Renal cortical epithelial cell (primary cell): ENCODE data around the gene ALDH4A1. TPM values are rescaled to one million over a fixed set of nuclear protein-coding genes. Genes with fewer than 3 reads are reported as not detected.
A peak's percentile ranks its signal among the peaks of the same experiment; 100 is the strongest.

ENCODE experiments used
- DNase-seq: peaks from one replicate; pipeline ENCODE4 v3.0.0-alpha.2; 2011; ENCODE audit warnings: low read depth
- total RNA-seq: library from RNA; depleted of rRNA; stranded (reverse); fragments of >200 nt; gene quantifications from 2 replicates; pipeline ENCODE4 v1.2.3, GENCODE V29; 2014

Gene ALDH4A1
- total RNA-seq, 1 donor from 2014 or later = 39.5 TPM

DNA sequence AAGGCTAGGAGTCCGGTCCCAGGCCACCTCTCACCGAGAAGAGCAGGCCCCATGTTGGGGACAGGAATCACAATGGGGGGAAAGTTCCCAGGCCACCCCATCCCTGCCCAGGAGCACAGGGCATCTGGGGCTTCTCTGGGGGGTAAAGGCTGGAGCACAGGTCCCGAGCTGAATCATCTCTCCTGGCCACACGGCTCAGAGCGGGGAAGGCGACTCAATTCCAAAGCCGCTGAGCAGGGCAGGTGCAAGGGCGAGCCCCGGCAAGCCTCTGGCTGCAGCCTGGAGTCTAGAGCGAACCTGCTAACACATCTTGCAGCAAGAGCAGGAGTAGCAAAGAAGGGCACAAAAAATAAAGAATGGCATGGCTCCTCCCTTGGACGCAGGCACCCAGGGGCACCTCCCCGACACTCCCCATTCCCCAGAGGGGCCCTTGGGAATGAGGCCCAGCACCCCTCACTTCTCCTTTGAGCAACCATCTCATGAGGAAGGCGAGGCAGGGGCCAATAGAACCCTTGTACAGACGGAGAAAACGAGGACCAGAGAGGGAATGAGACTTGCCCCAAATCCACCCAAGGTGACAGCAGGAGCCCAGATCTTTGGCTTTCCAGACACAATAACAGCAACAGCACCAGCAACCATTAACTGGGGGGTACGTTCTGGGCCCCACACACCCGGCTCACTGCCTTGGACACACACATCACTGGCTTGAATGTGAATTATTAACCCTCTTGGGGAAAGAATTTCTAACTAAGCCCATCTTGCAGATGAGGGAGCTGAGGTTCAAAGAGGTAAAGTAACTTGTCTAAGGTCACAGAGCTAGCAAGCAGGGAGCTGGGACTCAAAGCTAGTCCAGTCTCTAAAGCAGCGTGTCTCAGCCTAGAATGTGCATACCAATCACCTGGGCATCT is 20.7 kb upstream of the ALDH4A1 start:
- DNase-seq = peak; percentile 21

DNA sequence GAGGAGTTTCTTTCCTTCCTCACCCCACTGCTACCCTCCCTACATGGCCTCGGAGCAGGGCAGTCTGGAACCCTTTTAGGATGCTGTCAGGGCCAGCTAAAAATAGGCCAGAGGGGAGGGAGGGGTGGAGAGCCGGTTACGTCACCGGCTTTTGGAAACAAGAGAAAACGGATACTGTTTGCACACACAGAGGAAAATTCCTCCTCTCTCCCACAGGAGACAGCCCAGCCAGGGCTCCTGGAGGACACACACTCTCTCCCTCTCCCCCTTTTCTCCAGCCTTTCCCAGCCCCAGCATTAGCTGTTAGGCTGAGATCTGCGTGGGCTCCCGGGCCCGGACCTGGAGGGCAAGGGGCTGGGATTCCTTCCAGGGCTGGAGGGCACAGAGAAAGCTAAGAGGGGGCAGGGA is 20.0 kb upstream of the ALDH4A1 start:
- no peak for DNase-seq

DNA sequence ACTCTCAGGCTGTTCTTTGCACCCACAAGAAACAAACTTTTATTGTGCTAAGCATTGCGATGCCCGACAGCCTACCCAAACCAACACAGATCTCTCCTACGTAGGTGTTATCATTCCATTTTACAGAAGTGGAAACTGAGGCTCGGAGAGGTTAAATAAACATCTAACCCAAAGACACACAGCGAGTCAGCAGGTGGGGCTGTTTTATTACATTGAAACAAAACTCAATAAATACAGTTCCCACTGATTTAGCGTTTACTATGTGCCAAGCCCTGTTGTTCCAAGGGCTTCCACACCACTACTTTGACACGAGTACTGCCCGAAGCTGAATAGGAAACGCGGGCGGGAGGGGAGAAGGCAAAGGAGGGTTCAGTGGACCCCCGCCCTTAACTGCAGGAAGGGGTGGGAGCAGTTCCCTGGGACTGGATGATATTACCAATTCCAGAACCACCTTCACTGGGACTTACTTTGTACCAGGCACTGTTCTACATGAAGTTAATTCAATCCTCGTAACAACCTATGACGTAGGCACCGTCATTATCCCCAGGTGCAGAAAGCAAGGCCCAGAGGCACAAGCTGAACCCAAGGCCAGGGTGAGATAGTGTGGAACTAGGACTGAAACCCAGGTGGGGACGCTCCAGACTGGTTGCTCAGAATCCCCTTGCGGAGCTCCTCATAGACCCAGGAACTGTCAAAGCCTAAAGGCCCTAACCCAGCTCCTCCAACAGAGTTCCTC is 19.3 kb upstream of the ALDH4A1 start:
- no peak for DNase-seq

DNA sequence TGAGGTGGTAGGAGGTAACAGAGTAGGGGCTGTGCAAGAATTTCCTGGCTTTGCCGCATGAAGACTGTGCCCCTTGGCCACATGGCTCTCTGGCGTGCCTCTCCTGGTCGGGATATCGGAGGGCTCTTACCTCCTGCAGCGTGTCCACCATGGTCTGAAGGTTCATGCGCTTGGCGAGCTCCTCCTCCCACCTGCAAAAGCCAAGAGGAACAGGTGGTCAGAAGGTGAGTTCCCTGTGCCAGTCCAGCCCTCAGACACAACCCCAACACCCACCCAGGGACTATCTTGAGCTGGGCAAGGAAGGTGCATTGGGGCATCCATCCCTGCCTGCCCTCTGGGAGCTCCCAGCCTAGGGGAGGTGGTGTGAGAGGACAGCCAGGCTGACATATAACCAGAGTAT is 18.6 kb upstream of the ALDH4A1 start:
- DNase-seq = no peak

GRCh38 chr1:18919956-18920355 is 17.6 kb upstream of the ALDH4A1 start:
- no peak for DNase-seq

DNA sequence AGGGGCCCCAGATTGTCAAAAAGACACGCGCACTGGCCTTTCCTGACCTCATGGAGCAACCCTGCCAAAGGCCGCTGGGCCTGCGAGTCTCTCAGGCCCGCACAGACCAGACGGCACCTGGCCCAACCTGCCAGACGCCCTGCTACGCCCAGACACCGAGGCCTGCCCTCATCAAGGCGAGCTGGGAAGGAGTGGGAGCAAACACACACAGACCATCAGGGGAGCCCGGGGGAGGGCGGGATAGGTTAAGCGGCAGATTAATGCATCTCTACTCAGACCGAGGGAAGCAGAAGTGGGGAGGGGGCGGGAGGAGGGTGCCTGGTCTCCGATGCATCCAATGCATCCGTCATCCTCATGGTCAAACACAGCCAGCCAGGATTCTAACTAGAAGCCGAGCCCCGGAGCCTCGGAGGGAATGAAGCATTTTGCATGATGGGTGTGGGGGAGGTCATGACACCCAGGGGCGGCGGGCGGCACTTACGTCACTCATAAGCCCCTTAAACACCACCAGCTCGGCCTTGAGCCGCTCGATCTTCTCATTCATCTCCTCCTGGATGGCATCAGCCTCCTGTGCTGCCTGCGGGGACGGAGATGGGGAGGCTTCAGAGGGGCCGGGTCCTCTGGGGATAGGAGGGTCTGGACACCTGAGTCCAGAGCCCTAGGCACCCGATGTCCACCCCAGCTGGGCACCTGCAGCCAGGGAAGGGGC is 17.0 kb upstream of the ALDH4A1 start:
- DNase-seq = no peak

DNA sequence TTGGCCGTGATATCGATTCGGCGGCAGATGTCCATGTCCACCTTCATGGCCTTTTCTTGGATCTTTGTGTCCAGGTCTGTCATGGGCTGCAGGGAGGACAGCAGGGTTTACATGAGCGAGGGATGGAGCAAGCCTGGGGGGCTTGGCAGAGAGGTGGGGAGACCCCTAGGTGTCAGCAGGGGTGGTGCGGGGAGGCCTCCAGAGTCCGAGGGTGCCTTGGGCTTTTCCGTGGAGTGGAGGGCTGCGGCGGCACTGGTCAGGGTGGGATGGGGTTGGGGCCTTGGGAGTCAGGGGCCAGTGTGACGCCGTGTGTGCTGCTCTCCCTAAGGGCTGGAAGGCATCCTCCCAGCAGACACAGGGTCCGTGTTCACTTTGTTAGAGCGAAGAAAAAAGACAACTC is 16.1 kb upstream of the ALDH4A1 start:
- no peak for DNase-seq

- no peak for DNase-seq
Measured at GRCh38 chr1:18917071-18917799, 14.9 kb upstream of the ALDH4A1 start.

- DNase-seq = no peak
Measured at GRCh38 chr1:18915341-18915740, 13.0 kb upstream of the ALDH4A1 start.

DNA sequence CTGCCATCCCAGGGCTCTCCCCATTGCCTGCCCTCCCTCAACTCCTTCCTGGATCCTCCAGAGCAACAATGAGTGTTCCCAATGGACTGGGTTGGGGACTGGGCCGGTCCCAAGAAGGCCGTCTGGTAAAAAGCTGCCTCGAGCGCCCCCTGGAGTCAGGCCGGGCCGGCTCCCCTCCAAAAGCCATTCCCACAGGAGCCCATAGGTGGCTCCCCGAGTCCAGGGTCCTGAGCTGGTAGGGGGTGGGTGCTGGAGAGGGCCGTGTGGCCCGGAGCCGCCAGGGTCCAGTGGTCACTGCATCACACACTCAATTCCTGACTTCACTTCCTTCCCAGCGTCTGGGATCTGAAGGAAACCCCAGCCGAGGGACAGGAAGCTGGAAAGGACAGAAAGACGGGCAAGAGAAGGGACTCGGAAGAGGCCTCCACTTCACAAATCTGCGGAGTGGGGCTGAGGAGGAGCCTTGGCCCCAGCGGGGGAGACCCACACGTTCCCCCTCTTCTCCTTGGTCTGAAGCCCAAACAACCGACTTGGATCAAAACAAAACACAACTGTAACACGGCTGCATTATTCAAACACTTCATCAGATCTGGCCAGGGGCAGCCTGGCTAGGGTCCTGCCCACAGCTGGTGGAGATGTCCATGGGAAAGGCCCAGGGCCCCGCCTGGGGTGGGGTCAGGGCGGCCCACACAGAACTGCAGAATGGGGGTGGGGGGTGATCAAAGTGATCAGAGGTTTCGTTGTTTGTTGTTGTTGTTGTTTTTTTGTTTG is 10.9 kb upstream of the ALDH4A1 start:
- DNase-seq = peak; percentile 78

DNA sequence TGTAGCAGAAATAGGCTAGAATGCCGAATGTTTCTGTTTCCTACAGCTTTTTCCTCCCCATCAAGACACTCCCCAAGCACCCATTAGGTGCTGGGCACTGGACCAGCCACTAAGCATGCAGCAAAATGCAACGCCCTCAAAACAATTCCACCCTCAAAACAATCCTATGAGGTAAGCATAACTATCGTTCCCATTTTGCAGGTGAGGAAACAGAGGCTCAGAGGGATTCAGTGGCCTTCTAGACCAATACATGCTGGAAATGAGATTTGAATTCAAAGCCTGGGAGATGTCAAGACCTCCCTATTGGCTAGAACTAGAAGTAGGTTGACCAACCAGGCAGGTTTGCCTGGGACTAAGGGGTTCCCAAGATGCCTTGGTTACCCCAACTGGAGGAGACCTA is 10.2 kb upstream of the ALDH4A1 start:
- no peak for DNase-seq

DNA sequence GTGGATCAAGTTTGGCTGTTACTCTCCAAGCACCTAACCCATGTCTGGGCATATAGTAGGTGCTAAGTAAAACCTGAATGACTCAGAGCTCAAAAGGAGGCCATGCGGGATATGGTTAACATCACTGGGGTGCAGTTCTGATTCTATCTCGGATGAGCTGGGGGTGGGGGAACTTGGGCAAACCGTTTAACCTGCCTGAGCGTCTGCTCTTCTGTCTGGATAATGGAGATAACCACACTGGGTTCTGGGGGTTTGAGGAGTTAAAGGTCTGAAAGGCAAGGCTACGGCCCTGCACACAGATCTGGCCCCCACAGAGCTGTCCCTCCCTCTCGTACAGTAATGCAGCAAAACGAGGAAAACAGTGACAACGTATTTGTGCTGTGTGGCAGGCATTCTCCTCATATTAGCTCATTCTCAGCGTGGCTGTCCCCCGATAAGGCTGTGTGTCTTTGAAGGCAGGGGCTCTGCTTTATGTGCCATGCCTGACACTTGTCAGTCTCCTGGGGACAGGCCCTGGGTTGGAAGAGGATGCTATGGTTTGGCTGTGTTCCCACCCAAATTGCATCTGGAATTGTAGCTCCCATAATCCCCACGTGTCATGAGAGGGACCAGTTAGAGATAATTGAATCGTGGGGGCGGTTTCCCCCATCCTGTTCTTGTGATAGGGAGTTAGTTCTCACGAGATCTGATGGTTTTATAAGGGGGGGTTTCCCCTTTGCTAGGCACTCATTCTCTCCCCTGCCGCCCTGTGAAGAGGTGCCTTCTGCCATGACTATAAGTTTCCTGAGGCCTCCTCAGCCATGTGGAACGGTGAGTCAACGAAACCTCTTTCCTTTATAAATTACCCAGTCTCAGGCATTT is 6.8 kb upstream of the ALDH4A1 start:
- DNase-seq = no peak

DNA sequence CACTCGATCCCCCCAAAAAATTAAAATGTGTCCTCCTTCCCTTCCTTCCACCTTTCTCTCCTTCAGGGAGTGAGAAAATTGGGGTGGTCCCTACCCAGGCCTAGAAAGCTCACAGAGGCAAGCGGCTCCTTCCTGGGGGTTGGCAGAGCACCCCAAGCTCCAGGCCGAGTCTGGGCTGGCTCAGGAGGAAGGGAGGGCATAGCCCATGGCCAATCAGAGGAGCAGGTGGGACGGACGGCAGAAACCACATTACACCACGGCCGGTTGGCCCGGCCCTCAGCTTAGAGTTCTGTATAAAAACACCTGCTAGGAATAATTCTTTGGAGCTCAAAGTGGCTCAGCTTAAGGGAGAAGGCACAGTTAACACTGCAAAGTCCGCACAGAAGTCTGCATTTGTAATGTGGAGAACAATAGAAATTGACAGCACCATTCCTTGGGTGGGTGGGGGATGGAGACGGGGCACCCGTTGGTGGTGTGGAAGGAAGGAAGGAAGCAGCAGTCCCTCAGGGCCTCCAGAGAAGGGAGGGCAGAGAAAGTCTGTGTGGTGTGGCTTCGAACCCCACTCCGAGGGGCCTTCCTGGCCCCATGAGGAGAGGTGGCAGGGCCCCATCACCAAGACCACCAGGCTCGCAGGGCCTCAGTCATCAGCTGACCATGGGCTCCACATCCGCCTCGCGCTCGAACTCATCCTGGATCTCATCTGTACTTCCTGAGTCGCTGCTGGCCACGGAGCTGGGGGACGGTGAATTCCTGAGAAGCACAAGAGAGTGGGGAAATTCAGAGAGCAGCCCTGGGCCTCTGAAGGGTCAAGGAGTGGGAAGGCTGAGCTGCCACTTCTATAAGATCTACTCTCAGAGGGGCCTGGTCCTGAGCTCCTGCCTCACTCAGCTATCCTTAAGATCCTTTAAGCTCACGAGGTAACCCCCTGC is 5.8 kb upstream of the ALDH4A1 start:
- DNase-seq = no peak

DNA sequence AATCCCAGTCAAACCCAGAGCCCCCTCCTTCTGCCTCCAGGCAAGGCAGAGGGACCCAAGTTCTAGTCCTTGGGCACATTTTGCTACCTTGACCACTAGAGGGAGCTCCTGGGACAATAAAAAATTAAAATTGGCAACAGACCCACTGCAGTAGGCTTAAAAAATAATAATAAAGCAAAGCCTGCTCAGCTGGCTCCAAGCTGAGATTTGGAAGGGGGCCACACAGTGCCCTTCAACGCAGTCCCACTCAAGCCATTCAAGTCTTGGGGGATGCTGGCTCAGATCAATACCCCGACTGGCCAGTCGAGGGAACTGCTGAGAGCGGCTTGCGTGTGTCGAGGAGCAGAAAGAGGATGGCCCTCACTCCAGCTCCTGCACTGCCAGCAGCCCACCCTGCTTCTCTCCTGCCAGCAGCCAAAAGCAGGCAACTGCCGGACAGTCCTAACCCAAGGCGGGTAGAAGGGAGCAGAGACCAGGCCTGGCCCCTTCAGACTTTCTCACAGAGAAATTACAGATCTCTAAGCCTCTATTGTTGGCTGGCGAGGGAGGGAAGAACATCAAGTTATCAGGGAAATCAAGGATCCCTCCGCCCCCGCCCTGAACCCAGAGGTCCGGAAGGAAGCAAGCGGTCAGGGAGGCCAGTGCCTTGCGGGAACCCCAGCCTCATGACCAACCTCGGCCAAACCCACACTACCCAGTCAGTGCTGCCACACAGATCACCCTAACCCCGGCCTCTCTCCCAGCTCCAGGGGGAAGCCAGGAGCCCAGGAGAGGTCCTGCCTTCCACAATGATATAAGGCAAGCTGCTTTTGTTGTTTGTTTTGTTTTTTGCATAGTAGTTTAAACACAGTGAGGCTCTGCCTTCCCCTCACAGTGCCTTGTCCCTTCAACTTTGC is 4.9 kb upstream of the ALDH4A1 start:
- DNase-seq = peak; percentile 44

- no peak for DNase-seq
Measured at GRCh38 chr1:18903291-18903756, 969 bp upstream of the ALDH4A1 start.

GRCh38 chr1:18901952-18902522 is 318 bp downstream of the ALDH4A1 start:
- DNase-seq = no peak
